ENCODE results near the gene CUEDC1. TPM values are rescaled to one million over a fixed set of nuclear protein-coding genes. Genes with fewer than 3 reads are reported as not detected.

CUEDC1 gene
- total and polyA plus RNA-seq, 2 of the 13 experiments (the other 11 are each of a cell fraction or from before 2014, with no cell fraction given): 7.4 to 12.9 TPM

DNA sequence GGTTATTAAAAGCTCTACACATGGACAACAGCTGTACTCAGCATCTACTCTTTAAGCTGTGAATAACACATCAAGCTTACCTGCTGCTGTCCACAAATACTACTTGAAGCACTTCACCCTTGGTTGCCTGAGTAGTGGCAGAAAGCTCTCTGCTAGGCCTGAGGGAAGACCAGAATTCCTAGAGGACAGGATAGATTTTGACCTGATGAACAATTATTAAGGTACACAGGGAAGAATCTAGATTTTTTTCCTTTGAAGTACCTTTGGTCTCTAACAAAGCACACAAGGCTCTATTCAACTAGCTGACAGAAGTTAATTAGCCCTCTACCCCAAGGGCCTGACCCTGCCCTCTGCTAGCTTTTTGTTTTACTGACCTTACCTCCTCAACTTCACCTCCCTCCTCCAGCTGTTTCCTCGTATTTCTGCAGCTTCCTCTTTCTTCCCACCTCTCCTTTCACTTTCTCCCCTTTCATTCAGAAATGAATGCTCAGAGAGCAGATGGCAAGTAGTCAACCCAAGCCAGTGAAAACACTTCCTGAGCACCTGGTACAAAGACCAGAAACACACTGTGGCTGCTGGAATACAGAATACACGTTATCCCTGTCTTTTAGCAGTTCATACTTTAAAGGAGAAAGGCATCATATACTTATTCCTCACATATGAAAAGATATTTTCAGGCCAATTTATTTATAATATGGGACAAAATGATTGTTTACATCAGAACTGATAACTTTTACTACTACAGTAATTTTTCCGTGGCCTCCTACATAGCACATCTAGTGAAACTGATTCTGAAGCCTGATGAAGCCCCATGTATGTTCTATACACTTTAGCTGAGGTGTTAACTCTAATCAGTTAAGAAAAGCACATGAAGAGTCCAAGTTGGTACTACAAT is 38.5 kb upstream of the CUEDC1 start (continued):
- TF ChIP-seq, protein P1, sequence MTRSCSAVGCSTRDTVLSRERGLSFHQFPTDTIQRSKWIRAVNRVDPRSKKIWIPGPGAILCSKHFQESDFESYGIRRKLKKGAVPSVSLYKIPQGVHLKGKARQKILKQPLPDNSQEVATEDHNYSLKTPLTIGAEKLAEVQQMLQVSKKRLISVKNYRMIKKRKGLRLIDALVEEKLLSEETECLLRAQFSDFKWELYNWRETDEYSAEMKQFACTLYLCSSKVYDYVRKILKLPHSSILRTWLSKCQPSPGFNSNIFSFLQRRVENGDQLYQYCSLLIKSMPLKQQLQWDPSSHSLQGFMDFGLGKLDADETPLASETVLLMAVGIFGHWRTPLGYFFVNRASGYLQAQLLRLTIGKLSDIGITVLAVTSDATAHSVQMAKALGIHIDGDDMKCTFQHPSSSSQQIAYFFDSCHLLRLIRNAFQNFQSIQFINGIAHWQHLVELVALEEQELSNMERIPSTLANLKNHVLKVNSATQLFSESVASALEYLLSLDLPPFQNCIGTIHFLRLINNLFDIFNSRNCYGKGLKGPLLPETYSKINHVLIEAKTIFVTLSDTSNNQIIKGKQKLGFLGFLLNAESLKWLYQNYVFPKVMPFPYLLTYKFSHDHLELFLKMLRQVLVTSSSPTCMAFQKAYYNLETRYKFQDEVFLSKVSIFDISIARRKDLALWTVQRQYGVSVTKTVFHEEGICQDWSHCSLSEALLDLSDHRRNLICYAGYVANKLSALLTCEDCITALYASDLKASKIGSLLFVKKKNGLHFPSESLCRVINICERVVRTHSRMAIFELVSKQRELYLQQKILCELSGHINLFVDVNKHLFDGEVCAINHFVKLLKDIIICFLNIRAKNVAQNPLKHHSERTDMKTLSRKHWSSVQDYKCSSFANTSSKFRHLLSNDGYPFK (CRISPR knock-in tag; IDR thresholded peaks at IDR 0.05; ENCODE audit: borderline replicate concordance): no peak
- TF ChIP-seq ZNF577 (CRISPR knock-in tag; IDR thresholded peaks at IDR 0.05; ENCODE audit: borderline replicate concordance, low read depth) (no peak), ZNF781 (CRISPR knock-in tag; IDR thresholded peaks at IDR 0.05; ENCODE audit: borderline replicate concordance, not compliant biosample characterization) (no peak), HNF4G (IDR thresholded peaks at IDR 0.05; ENCODE audit: borderline replicate concordance, low read depth, low read length) (peak; percentile 46; the same call in 1 of the 2 replicates), HNF4G (CRISPR knock-in tag; IDR thresholded peaks at IDR 0.05; ENCODE audit: borderline replicate concordance, low read depth) (no peak), PAF1 (CRISPR knock-in tag; IDR thresholded peaks at IDR 0.05) (peak; percentile 28; the same call in 1 of the 2 replicates), SATB2 (CRISPR knock-in tag; IDR thresholded peaks at IDR 0.05) (0 out of 2 replicates have a peak, but pooled peaks have one; percentile 14), HOXA9 (CRISPR knock-in tag; IDR thresholded peaks at IDR 0.05; ENCODE audit: borderline replicate concordance) (0 out of 2 replicates have a peak, but pooled peaks have one; percentile 28), MBD4 (IDR thresholded peaks at IDR 0.05; ENCODE audit: borderline replicate concordance, low read length) (peak; percentile 20), SOX5 (CRISPR knock-in tag; IDR thresholded peaks at IDR 0.05; ENCODE audit: borderline replicate concordance) (peak; percentile 82; the same call in 1 of the 2 replicates), ELF4 (CRISPR knock-in tag; IDR thresholded peaks at IDR 0.05; ENCODE audit: borderline replicate concordance) (0 out of 2 replicates have a peak, but pooled peaks have one; percentile 59), HNRNPUL1 (IDR thresholded peaks at IDR 0.05; ENCODE audit: low read depth, low read length) (no peak), RBM22 (optimal IDR thresholded peaks at IDR 0.05; ENCODE audit: low read length) (peak; percentile 87), PCBP2 (optimal IDR thresholded peaks at IDR 0.05; ENCODE audit: low read depth, low read length, poor library complexity, severe bottlenecking) (no peak), ZMAT3 (CRISPR knock-in tag; conservative IDR thresholded peaks at IDR 0.05) (no peak)
- TF ChIP-seq, protein P2, sequence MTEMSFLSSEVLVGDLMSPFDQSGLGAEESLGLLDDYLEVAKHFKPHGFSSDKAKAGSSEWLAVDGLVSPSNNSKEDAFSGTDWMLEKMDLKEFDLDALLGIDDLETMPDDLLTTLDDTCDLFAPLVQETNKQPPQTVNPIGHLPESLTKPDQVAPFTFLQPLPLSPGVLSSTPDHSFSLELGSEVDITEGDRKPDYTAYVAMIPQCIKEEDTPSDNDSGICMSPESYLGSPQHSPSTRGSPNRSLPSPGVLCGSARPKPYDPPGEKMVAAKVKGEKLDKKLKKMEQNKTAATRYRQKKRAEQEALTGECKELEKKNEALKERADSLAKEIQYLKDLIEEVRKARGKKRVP (CRISPR knock-in tag; IDR thresholded peaks at IDR 0.05): 0 out of 4 replicates have a peak, but pooled peaks of 1 of the 2 experiments have one; percentile 19
- TF ChIP-seq, protein P3, sequence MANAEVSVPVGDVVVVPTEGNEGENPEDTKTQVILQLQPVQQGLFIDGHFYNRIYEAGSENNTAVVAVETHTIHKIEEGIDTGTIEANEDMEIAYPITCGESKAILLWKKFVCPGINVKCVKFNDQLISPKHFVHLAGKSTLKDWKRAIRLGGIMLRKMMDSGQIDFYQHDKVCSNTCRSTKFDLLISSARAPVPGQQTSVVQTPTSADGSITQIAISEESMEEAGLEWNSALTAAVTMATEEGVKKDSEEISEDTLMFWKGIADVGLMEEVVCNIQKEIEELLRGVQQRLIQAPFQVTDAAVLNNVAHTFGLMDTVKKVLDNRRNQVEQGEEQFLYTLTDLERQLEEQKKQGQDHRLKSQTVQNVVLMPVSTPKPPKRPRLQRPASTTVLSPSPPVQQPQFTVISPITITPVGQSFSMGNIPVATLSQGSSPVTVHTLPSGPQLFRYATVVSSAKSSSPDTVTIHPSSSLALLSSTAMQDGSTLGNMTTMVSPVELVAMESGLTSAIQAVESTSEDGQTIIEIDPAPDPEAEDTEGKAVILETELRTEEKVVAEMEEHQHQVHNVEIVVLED (CRISPR knock-in tag; IDR thresholded peaks at IDR 0.05; ENCODE audit: borderline replicate concordance): no peak
- TF ChIP-seq, protein P4, sequence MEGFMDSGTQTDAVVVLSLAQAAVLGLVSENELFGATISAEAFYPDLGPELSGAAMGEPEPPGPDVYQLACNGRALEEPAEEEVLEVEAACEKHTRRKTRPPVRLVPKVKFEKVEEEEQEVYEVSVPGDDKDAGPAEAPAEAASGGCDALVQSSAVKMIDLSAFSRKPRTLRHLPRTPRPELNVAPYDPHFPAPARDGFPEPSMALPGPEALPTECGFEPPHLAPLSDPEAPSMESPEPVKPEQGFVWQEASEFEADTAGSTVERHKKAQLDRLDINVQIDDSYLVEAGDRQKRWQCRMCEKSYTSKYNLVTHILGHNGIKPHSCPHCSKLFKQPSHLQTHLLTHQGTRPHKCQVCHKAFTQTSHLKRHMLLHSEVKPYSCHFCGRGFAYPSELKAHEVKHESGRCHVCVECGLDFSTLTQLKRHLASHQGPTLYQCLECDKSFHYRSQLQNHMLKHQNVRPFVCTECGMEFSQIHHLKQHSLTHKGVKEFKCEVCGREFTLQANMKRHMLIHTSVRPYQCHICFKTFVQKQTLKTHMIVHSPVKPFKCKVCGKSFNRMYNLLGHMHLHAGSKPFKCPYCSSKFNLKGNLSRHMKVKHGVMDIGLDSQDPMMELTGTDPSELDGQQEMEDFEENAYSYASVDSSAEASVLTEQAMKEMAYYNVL (CRISPR knock-in tag; IDR thresholded peaks at IDR 0.05; ENCODE audit: borderline replicate concordance): peak; percentile 96
- TF ChIP-seq, protein P5, sequence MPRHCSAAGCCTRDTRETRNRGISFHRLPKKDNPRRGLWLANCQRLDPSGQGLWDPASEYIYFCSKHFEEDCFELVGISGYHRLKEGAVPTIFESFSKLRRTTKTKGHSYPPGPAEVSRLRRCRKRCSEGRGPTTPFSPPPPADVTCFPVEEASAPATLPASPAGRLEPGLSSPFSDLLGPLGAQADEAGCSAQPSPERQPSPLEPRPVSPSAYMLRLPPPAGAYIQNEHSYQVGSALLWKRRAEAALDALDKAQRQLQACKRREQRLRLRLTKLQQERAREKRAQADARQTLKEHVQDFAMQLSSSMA (CRISPR knock-in tag; IDR thresholded peaks at IDR 0.05): no peak

Measured in HepG2 (cell line).